PC-9 (cell line): ENCODE measurements around the gene STUM. TPM values are rescaled to one million over a fixed set of nuclear protein-coding genes. Genes with fewer than 3 reads are reported as not detected.

Experiments
- BruUV-seq: library from RNA; stranded (reverse); fragments of 400-500 nt; replicated peaks from 2 replicates; lab custom pipeline; 2021; lab: Mats Ljungman, UMichigan
- CTCF ChIA-PET: fragments of 300-600 bp; sonication (Branson Sonifier 250); formaldehyde crosslinking; loops from one replicate; lab custom pipeline; 2022; ENCODE audit warnings: antibody characterized with exemption; lab: Charles Lee
- POLR2A ChIA-PET: fragments of 300-600 bp; sonication (Branson Sonifier 250); formaldehyde crosslinking; loops from one replicate; lab custom pipeline; 2022; ENCODE audit warnings: antibody characterized with exemption; ENCODE audit not compliant: unreplicated experiment; lab: Charles Lee
- DNase-seq, 2 experiments: peaks; one replicate each; pipeline versions ENCODE4 v3.0.0 to v3.0.0-alpha.2; 2015 to 2022; ENCODE audit warnings: mixed read lengths in 1 of 2
- H2AFZ ChIP-seq: fragments of 200-600 bp; sonication (generic); 2 replicates; pipeline ENCODE4 v1.8.1; 2017; ENCODE audit warnings: antibody characterized with exemption
- H3F3A ChIP-seq: fragments of 200-600 bp; sonication (generic); 2 replicates; pipeline ENCODE4 v1.8.1; 2017; ENCODE audit warnings: antibody characterized with exemption, mild to moderate bottlenecking, low read depth; ENCODE audit not compliant: insufficient read depth
- H3K27ac ChIP-seq: fragments of 200-600 bp; sonication (generic); 2 replicates; pipeline ENCODE4 v1.6.1; 2016; ENCODE audit warnings: mixed run types
- H3K27me3 ChIP-seq: fragments of 200-600 bp; sonication (generic); 2 replicates; pipeline ENCODE4 v1.6.1; 2016; ENCODE audit warnings: low read depth, mixed run types; ENCODE audit not compliant: insufficient read depth
- H3K36me3 ChIP-seq: fragments of 200-600 bp; sonication (generic); 2 replicates; pipeline ENCODE4 v1.6.1; 2016; ENCODE audit warnings: low read depth, mixed run types
- H3K4me1 ChIP-seq: fragments of 200-600 bp; sonication (generic); replicated peaks from 2 replicates; pipeline ENCODE4 v1.6.1; 2016; ENCODE audit warnings: mixed run types; ENCODE audit not compliant: insufficient read depth
- H3K4me2 ChIP-seq: fragments of 200-600 bp; sonication (generic); 2 replicates; pipeline ENCODE4 v1.6.1; 2017; ENCODE audit warnings: mixed run types
- H3K4me3 ChIP-seq: fragments of 200-600 bp; sonication (generic); 2 replicates; pipeline ENCODE4 v1.6.1; 2016; ENCODE audit warnings: mixed run types
- H3K79me2 ChIP-seq: fragments of 200-600 bp; sonication (generic); 2 replicates; pipeline ENCODE4 v1.6.1; 2017; ENCODE audit warnings: low read depth, mixed run types
- H3K9me2 ChIP-seq: fragments of 200-600 bp; sonication (generic); 2 replicates; pipeline ENCODE4 v1.8.1; 2017; ENCODE audit warnings: mild to moderate bottlenecking; ENCODE audit not compliant: insufficient read depth
- H3K9me3 ChIP-seq: fragments of 200-600 bp; sonication (generic); 2 replicates; pipeline ENCODE4 v1.8.1; 2016; ENCODE audit warnings: low read depth; ENCODE audit not compliant: insufficient read depth
- H4K20me1 ChIP-seq: fragments of 200-600 bp; sonication (generic); 2 replicates; pipeline ENCODE4 v1.8.1; 2017; ENCODE audit not compliant: insufficient read depth
- CTCF ChIP-seq: fragments of 200-600 bp; sonication (generic); conservative IDR thresholded peaks from 2 replicates; pipeline ENCODE4 v1.6.1; 2017; ENCODE audit warnings: mixed run types, antibody characterized with exemption, mild to moderate bottlenecking, moderate library complexity
- EZH2 ChIP-seq: fragments of 200-600 bp; sonication (generic); IDR thresholded peaks from 2 replicates; pipeline ENCODE4 v1.8.0; 2017; ENCODE audit warnings: antibody characterized with exemption, low read depth
- intact Hi-C: fragments of 100-400 bp; cut with micrococcal nuclease; formaldehyde crosslinking; loops from one replicate; pipeline ENCODE4 v1.10.0; 2022; ENCODE audit not compliant: unreplicated experiment
- total RNA-seq: library from RNA; stranded (reverse); gene quantifications from 2 replicates; pipeline ENCODE4 v1.2.3, GENCODE V29; 2021

STUM gene
- total RNA-seq, 1 experiment from 2014 or later, result not detected

GRCh38 chr1:226582966-226583365, 34.4 kb downstream of the STUM start:
- no peak overlapping the region for H2AFZ ChIP-seq
- no peak for DNase-seq
- H4K20me1 ChIP-seq, result no peaks in the 10 kb centered on the region
- no peaks in the 10 kb centered on the region for H3K9me2 ChIP-seq
- no peak overlapping the region for H3K27ac ChIP-seq
- no peaks in the 10 kb centered on the region for H3F3A ChIP-seq
- H3K79me2 ChIP-seq, result no peaks in the 10 kb centered on the region
- no peak overlapping the region for H3K4me2 ChIP-seq
- ChIA-PET POLR2A (no interaction called here), CTCF (no interaction called here)
- H3K9me3 ChIP-seq, result no peaks in the 10 kb centered on the region
- peaks cover 43% of the 10 kb centered on the region for H3K27me3 ChIP-seq
- intact Hi-C loops, result no loop called here
- H3K36me3 ChIP-seq, result no peaks in the 10 kb centered on the region
- H3K4me3 ChIP-seq, result no peak overlapping the region
- TF ChIP-seq EZH2, result no peak
- no peak for TF ChIP-seq CTCF
- H3K4me1 ChIP-seq, result no peaks in the 10 kb centered on the region
- no TSS peak for BruUV-seq

GRCh38 chr1:226584164-226584563, 35.6 kb downstream of the STUM start:
- no peak for DNase-seq
- H3K4me2 ChIP-seq, result no peak overlapping the region
- H3K36me3 ChIP-seq, result no peaks in the 10 kb centered on the region
- ChIA-PET CTCF (no interaction called here), POLR2A (interaction anchor here (0.6 kb wide), 1 partner anchor 25 kb away, joined by 6 read pairs; no protein-coding TSS in a partner anchor)
- no peaks in the 10 kb centered on the region for H3K9me3 ChIP-seq
- no peaks in the 10 kb centered on the region for H3K79me2 ChIP-seq
- no peaks in the 10 kb centered on the region for H3K4me1 ChIP-seq
- no peak overlapping the region for H3K27ac ChIP-seq
- H4K20me1 ChIP-seq, result no peaks in the 10 kb centered on the region
- no peaks in the 10 kb centered on the region for H3K9me2 ChIP-seq
- no TSS peak for BruUV-seq
- no peaks in the 10 kb centered on the region for H3F3A ChIP-seq
- H2AFZ ChIP-seq, result no peak overlapping the region
- H3K27me3 ChIP-seq, result peaks cover 52% of the 10 kb centered on the region
- intact Hi-C loops, result no loop called here
- H3K4me3 ChIP-seq, result no peak overlapping the region
- no peak for TF ChIP-seq EZH2
- no peak for TF ChIP-seq CTCF

GRCh38 chr1:226586116-226586515, 37.6 kb downstream of the STUM start:
- Histone ChIP-seq H3K4me3 (no peak overlapping the region), H3K9me3 (no peaks in the 10 kb centered on the region), H3K79me2 (no peaks in the 10 kb centered on the region), H2AFZ (no peak overlapping the region), H3K36me3 (no peaks in the 10 kb centered on the region), H3K9me2 (no peaks in the 10 kb centered on the region), H3K27ac (no peak overlapping the region), H3F3A (no peaks in the 10 kb centered on the region), H3K4me1 (no peaks in the 10 kb centered on the region), H3K4me2 (no peak overlapping the region), H4K20me1 (no peaks in the 10 kb centered on the region), H3K27me3 (peaks cover 60% of the 10 kb centered on the region)
- no peak for DNase-seq
- TF ChIP-seq EZH2 (no peak), CTCF (no peak)
- no TSS peak for BruUV-seq
- intact Hi-C loops, result no loop called here
- CTCF ChIA-PET, result no interaction called here
- POLR2A ChIA-PET, result no interaction called here
